Measurements from ENCODE around the gene INO80B. TPM values are rescaled to one million over a fixed set of nuclear protein-coding genes. Genes with fewer than 3 reads are reported as not detected.

INO80B gene
- total RNA-seq, 1 donor from 2014 or later = 32.7 TPM

DNA sequence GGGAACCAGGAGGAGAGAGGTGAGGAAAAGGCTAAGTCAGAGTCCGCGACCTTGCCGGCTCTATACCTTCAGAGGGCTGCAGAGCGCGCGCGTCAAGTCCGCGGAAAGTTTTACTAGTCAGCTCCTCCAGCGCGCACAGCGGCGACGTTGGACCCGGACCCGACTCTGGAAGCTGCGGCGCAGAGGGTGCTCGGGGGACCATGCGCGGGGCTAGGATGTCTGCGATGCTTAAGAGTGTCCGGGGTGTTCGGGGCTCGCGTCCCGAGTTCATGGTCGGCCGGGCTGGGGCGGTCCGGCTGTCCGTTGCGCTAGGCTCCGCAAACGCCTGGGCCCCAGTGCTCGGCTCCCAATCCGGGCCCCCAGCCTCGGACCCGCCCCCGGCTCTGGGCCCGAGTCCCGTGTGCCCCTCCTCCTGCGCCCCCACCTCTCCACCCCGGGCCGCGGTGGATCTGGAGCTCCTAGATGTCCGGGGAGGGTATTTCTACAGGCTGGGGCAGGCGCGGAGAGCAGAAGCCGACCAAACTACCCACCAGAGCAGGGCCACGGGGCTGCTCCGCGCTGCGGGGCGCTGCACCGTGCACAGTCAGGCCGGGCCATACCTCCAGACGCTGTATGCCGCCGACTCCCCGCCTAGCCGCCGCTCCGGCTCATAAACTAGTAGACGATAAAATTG, 44.5 kb downstream of the INO80B start, which contains the start of gene LBX2:
TSS of gene LBX2 (minus strand) at position 337 of the 673 bp plus-strand sequence. CDS start at position 271, 66 bp downstream.
- peaks cover 0 to 3% of the 10 kb centered on the region in 2 donors for H3K36me3 ChIP-seq
- peaks cover 10% of the 10 kb centered on the region for H3K27me3 ChIP-seq
- DNase-seq (ENCODE audit: extremely low spot score in 2 of 2) = no peak
- intact Hi-C loops (cut with DNase I) = no loop called here
- H3K4me3 ChIP-seq = peak within 1 kb of the TSS; percentile 21 to 40
- no peaks in the 10 kb centered on the region for H3K9me3 ChIP-seq
- peaks cover 47% of the 10 kb centered on the region for H3K4me1 ChIP-seq
- TF ChIP-seq POLR2AphosphoS5 (IDR thresholded peaks at IDR 0.05; ENCODE audit: insufficient read depth in 1 of 2, low read depth in 1 of 2) (no peak), CTCF (IDR thresholded peaks at IDR 0.05) (no peak), POLR2A (IDR thresholded peaks at IDR 0.05) (no peak)
- H3K27ac ChIP-seq = no peak within 1 kb of the TSS

- Histone ChIP-seq H3K4me3 (peak overlapping the region in 1 of 2 donors; percentile 40), H3K27ac (no peak overlapping the region), H3K27me3 (peaks cover 10% of the 10 kb centered on the region), H3K4me1 (peaks cover 53% of the 10 kb centered on the region), H3K36me3 (peaks cover 0 to 8% of the 10 kb centered on the region in 2 donors), H3K9me3 (no peaks in the 10 kb centered on the region)
- intact Hi-C loops (cut with DNase I) = no loop called here
- DNase-seq (ENCODE audit: extremely low spot score in 2 of 2) = no peak
- TF ChIP-seq CTCF (IDR thresholded peaks at IDR 0.05) = no peak
- TF ChIP-seq POLR2A (IDR thresholded peaks at IDR 0.05) = no peak
- no peak for TF ChIP-seq POLR2AphosphoS5 (IDR thresholded peaks at IDR 0.05; ENCODE audit: insufficient read depth in 1 of 2, low read depth in 1 of 2)
Observed at GRCh38 chr2:74499940-74500577, 45.2 kb downstream of the INO80B start.

DNA sequence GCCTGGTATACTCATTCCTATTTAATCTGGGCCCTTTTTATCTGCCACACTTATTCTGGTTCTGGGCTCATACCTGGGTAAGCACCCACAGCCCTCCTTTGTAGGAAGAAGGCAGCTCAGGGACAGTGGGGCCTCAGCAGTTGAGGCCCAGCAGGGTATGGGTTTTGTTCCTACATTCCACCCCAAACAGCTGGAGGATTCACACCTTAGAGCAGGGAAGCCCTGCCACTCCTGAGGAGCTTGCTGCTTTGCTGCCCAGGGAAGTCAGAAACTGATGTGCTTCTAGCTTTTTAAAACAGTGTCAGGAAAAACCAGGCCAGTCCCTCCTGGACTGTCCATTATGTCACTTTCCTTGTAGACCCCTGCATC, 45.7 kb downstream of the INO80B start:
- no peak for TF ChIP-seq CTCF (IDR thresholded peaks at IDR 0.05)
- no peak for TF ChIP-seq POLR2AphosphoS5 (IDR thresholded peaks at IDR 0.05; ENCODE audit: insufficient read depth in 1 of 2, low read depth in 1 of 2)
- TF ChIP-seq POLR2A (IDR thresholded peaks at IDR 0.05) = no peak
- H3K4me1 ChIP-seq = peaks cover 58% of the 10 kb centered on the region
- H3K4me3 ChIP-seq = no peak overlapping the region
- DNase-seq (ENCODE audit: extremely low spot score in 2 of 2) = no peak
- intact Hi-C loops (cut with DNase I) = no loop called here
- H3K9me3 ChIP-seq = no peaks in the 10 kb centered on the region
- peaks cover 10% of the 10 kb centered on the region for H3K27me3 ChIP-seq
- peaks cover 0 to 11% of the 10 kb centered on the region in 2 donors for H3K36me3 ChIP-seq
- no peak overlapping the region for H3K27ac ChIP-seq

- DNase-seq (ENCODE audit: extremely low spot score in 2 of 2) = no peak
- intact Hi-C loops (cut with DNase I) = no loop called here
- H3K27ac ChIP-seq = no peak overlapping the region
- no peak for TF ChIP-seq POLR2AphosphoS5 (IDR thresholded peaks at IDR 0.05; ENCODE audit: insufficient read depth in 1 of 2, low read depth in 1 of 2)
- TF ChIP-seq POLR2A (IDR thresholded peaks at IDR 0.05) = no peak
- TF ChIP-seq CTCF (IDR thresholded peaks at IDR 0.05) = no peak
- H3K27me3 ChIP-seq = peaks cover 10% of the 10 kb centered on the region
- H3K9me3 ChIP-seq = no peaks in the 10 kb centered on the region
- peaks cover 0 to 20% of the 10 kb centered on the region in 2 donors for H3K36me3 ChIP-seq
- peaks cover 68% of the 10 kb centered on the region for H3K4me1 ChIP-seq
- no peak overlapping the region for H3K4me3 ChIP-seq
Observed at GRCh38 chr2:74501335-74502071, 46.6 kb downstream of the INO80B start.

All from vagina (tissue), 2 donors.